ENCODE data around the gene SPAG5. TPM values are rescaled to one million over a fixed set of nuclear protein-coding genes. Genes with fewer than 3 reads are reported as not detected.

Gene SPAG5
- total RNA-seq, 1 donor from 2014 or later, result 141 TPM

Other genes starting within 250 kb of the SPAG5 start
- 44.6 and 65.0 TPM in 2 replicates for gene POLDIP2, start 241.5 kb downstream of the SPAG5 start, total RNA-seq (ENCODE audit: low replicate concordance)
- gene SEBOX, start 233.8 kb downstream of the SPAG5 start, total RNA-seq (ENCODE audit: low replicate concordance), result not detected in 2 replicates
- gene VTN, start 228.7 kb downstream of the SPAG5 start, total RNA-seq (ENCODE audit: low replicate concordance), result 0.25 and 1.2 TPM in 2 replicates
- 3.1 and 5.5 TPM in 2 replicates for gene SARM1, start 227.3 kb downstream of the SPAG5 start, total RNA-seq (ENCODE audit: low replicate concordance)
- gene SLC46A1, start 192.8 kb downstream of the SPAG5 start, total RNA-seq (ENCODE audit: low replicate concordance), result 2.4 TPM in 2 replicates
- not detected in 2 replicates for gene SLC13A2, start 125.4 kb downstream of the SPAG5 start, total RNA-seq (ENCODE audit: low replicate concordance)
- not detected in 2 replicates for gene FOXN1, start 92.7 kb downstream of the SPAG5 start, total RNA-seq (ENCODE audit: low replicate concordance)
- 61.4 and 103 TPM in 2 replicates for gene UNC119, start 46.4 kb downstream of the SPAG5 start, total RNA-seq (ENCODE audit: low replicate concordance)
- gene PIGS, start 27.5 kb downstream of the SPAG5 start, total RNA-seq (ENCODE audit: low replicate concordance), result 15.2 and 39.5 TPM in 2 replicates
- gene ALDOC, start 22.1 kb downstream of the SPAG5 start, total RNA-seq (ENCODE audit: low replicate concordance), result 38.6 and 66.6 TPM in 2 replicates
- gene RSKR, start 15.2 kb upstream of the SPAG5 start, total RNA-seq (ENCODE audit: low replicate concordance), result 26.5 and 31.8 TPM in 2 replicates
- gene BLTP2, start 46.1 kb upstream of the SPAG5 start, total RNA-seq (ENCODE audit: low replicate concordance), result 91.2 and 130 TPM in 2 replicates
- 34.3 and 62.7 TPM in 2 replicates for gene SDF2, start 62.9 kb upstream of the SPAG5 start, total RNA-seq (ENCODE audit: low replicate concordance)
- 29.9 and 38.6 TPM in 2 replicates for gene SUPT6H, start 63.2 kb upstream of the SPAG5 start, total RNA-seq (ENCODE audit: low replicate concordance)
- gene PROCA1, start 112.9 kb upstream of the SPAG5 start, total RNA-seq (ENCODE audit: low replicate concordance), result 12.5 and 32.7 TPM in 2 replicates
- gene RAB34, start 118.8 kb upstream of the SPAG5 start, total RNA-seq (ENCODE audit: low replicate concordance), result 82.8 and 133 TPM in 2 replicates
- gene RPL23A, start 121.0 kb upstream of the SPAG5 start, total RNA-seq (ENCODE audit: low replicate concordance), result 581 and 932 TPM in 2 replicates
- 10.0 and 13.4 TPM in 2 replicates for gene TLCD1, start 127.2 kb upstream of the SPAG5 start, total RNA-seq (ENCODE audit: low replicate concordance)
- 3.7 and 9.2 TPM in 2 replicates for gene NEK8, start 129.8 kb upstream of the SPAG5 start, total RNA-seq (ENCODE audit: low replicate concordance)
- 32.2 and 94.1 TPM in 2 replicates for gene TRAF4, start 145.0 kb upstream of the SPAG5 start, total RNA-seq (ENCODE audit: low replicate concordance)
- 7.1 and 17.7 TPM in 2 replicates for gene FAM222B, start 243.8 kb upstream of the SPAG5 start, total RNA-seq (ENCODE audit: low replicate concordance)